Measurements from ENCODE around the gene TTLL5.

TTLL5 gene

DNA sequence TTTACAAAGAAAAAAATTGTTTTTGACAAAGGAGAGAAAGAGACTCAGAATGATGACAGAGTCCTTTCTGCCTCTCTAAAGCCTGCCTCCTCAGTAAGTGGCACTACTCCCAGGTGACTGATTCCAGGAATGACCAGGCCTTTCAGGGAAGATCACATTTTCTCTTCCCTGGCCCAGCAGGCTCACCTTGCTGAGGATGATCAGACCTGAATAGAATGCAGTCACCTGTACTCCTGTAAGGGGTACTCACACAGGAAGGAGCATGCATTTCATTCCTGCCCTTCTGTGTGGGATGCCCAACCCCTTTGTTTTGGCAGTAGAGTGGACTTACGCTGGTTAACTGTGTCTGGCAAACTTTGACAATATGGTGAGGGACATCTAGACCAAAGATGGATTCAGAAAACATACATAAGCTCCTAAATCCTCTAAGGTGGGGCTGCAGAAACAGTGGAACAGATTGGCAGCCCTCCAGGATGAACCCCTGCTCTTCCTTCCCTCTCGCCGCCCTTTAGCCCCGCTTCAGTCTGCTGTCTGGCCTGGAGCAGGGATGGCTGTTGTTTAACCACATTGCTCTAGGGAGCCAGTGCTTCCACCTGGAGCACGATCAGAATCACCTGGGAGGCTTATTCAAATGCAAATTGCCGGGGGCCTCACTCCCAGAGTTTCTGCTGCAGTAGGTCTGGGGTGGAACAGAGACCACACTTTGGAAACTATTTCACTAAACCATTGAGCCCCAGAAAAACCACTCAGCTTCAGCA, 30.2 kb upstream of the TTLL5 start:
- Histone ChIP-seq H3K27me3 (ENCODE audit: low read length) (no peaks in the 10 kb centered on the region), H3K27ac (ENCODE audit: low read depth, low read length) (no peak overlapping the region), H3K9me3 (ENCODE audit: insufficient read depth, low read length) (no peaks in the 10 kb centered on the region), H4K20me1 (ENCODE audit: low read depth, low read length) (no peaks in the 10 kb centered on the region), H3K4me2 (ENCODE audit: low read depth, low read length, poor library complexity, severe bottlenecking) (no peak overlapping the region), H3K4me3 (ENCODE audit: insufficient read depth, low read length, poor library complexity, severe bottlenecking) (no peak overlapping the region), H3K9ac (ENCODE audit: low read length) (no peak overlapping the region), H2AFZ (ENCODE audit: low read depth, low read length, severe bottlenecking) (no peak overlapping the region), H3K36me3 (ENCODE audit: low read length) (no peaks in the 10 kb centered on the region), H3K9me2 (replicated peaks; ENCODE audit: insufficient read depth, low read length) (no peaks in the 10 kb centered on the region), H3K79me2 (ENCODE audit: insufficient read depth, low read length) (no peaks in the 10 kb centered on the region), H3F3A (ENCODE audit: insufficient read depth) (no peaks in the 10 kb centered on the region)
- TF ChIP-seq EZH2phosphoT487 (conservative IDR thresholded peaks at IDR 0.05; ENCODE audit: low read length), result no peak
- TF ChIP-seq CTCF (IDR thresholded peaks at IDR 0.05; ENCODE audit: insufficient read depth, low read length, poor library complexity, severe bottlenecking), result no peak

DNA sequence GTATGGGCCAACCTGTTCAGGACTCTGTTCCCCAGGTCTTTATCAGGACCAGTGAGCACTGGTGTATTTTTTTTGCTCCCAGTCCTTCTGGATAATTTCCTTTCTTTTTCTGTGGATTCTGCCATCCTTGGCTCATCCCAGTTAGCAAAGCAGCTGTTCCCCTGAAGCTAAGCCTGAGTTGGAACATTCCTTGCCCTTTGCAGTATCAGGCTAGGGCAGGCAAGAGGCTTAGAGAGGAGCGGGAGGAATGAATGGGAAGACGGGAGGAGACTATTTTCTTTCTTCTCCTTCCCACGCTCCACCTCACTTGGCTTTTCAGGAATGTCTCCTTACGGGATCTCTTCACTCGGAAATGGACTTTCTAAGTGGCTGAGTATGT, 29.6 kb upstream of the TTLL5 start:
- no peak overlapping the region for H3K9ac ChIP-seq (ENCODE audit: low read length)
- H3K27ac ChIP-seq (ENCODE audit: low read depth, low read length), result no peak overlapping the region
- no peaks in the 10 kb centered on the region for H4K20me1 ChIP-seq (ENCODE audit: low read depth, low read length)
- no peaks in the 10 kb centered on the region for H3K9me2 ChIP-seq (replicated peaks; ENCODE audit: insufficient read depth, low read length)
- no peaks in the 10 kb centered on the region for H3K27me3 ChIP-seq (ENCODE audit: low read length)
- no peaks in the 10 kb centered on the region for H3F3A ChIP-seq (ENCODE audit: insufficient read depth)
- H3K9me3 ChIP-seq (ENCODE audit: insufficient read depth, low read length), result no peaks in the 10 kb centered on the region
- H3K36me3 ChIP-seq (ENCODE audit: low read length), result no peaks in the 10 kb centered on the region
- H3K4me3 ChIP-seq (ENCODE audit: insufficient read depth, low read length, poor library complexity, severe bottlenecking), result no peak overlapping the region
- no peak overlapping the region for H2AFZ ChIP-seq (ENCODE audit: low read depth, low read length, severe bottlenecking)
- no peaks in the 10 kb centered on the region for H3K79me2 ChIP-seq (ENCODE audit: insufficient read depth, low read length)
- H3K4me2 ChIP-seq (ENCODE audit: low read depth, low read length, poor library complexity, severe bottlenecking), result no peak overlapping the region
- no peak for TF ChIP-seq CTCF (IDR thresholded peaks at IDR 0.05; ENCODE audit: insufficient read depth, low read length, poor library complexity, severe bottlenecking)
- no peak for TF ChIP-seq EZH2phosphoT487 (conservative IDR thresholded peaks at IDR 0.05; ENCODE audit: low read length)

- H3K27me3 ChIP-seq (ENCODE audit: low read length), result no peaks in the 10 kb centered on the region
- H3K9ac ChIP-seq (ENCODE audit: low read length), result no peak overlapping the region
- no peak overlapping the region for H3K4me3 ChIP-seq (ENCODE audit: insufficient read depth, low read length, poor library complexity, severe bottlenecking)
- H3K36me3 ChIP-seq (ENCODE audit: low read length), result no peaks in the 10 kb centered on the region
- H2AFZ ChIP-seq (ENCODE audit: low read depth, low read length, severe bottlenecking), result no peak overlapping the region
- H3K4me2 ChIP-seq (ENCODE audit: low read depth, low read length, poor library complexity, severe bottlenecking), result no peak overlapping the region
- H3K79me2 ChIP-seq (ENCODE audit: insufficient read depth, low read length), result no peaks in the 10 kb centered on the region
- no peaks in the 10 kb centered on the region for H3F3A ChIP-seq (ENCODE audit: insufficient read depth)
- H3K9me3 ChIP-seq (ENCODE audit: insufficient read depth, low read length), result no peaks in the 10 kb centered on the region
- H3K9me2 ChIP-seq (replicated peaks; ENCODE audit: insufficient read depth, low read length), result no peaks in the 10 kb centered on the region
- no peak for TF ChIP-seq CTCF (IDR thresholded peaks at IDR 0.05; ENCODE audit: insufficient read depth, low read length, poor library complexity, severe bottlenecking)
- no peak for TF ChIP-seq EZH2phosphoT487 (conservative IDR thresholded peaks at IDR 0.05; ENCODE audit: low read length)
- H3K27ac ChIP-seq (ENCODE audit: low read depth, low read length), result no peak overlapping the region
- no peaks in the 10 kb centered on the region for H4K20me1 ChIP-seq (ENCODE audit: low read depth, low read length)
Measured at GRCh38 chr14:75634848-75635247, 26.2 kb upstream of the TTLL5 start.

Data from SU-DHL-6 (cell line).